GM18507 (cell line): Measurements from ENCODE around the gene CAND1.
"Not testable (repeated sequence)": the region's sequence is repeated elsewhere in the genome, so short reads cannot be mapped to it uniquely, and the experiment has no call there.

ENCODE experiments used
- DNase-seq: peaks from one replicate; pipeline ENCODE4 v3.0.0; 2011; ENCODE audit warnings: low read depth; ENCODE audit not compliant: insufficient read length; ENCODE audit errors: extremely low spot score
- FAIRE-seq: peaks from 2 replicates; lab custom pipeline; 2011; peaks lifted over from hg19 to GRCh38; lab: Jason Lieb, UNC

The CAND1 gene

DNA sequence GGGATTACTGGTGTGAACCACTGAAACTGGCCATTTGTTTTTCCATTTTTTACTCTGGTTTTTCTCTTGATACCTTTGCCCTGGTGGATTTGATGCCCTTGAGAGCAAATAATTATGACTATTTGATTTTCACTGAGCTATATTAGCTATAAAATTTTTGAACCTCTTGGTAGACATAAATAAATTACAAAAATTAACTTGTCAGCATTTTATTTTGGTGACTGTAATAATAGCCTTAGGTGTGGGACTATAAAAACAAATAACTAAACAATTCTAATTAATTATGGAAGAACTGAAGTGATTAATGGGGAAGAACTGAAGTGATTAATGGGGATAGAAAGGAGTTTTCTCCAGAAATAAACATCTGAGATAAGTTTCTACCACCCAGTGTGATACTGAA is 62.7 kb downstream of the CAND1 start:
- DNase-seq = no peak
- FAIRE-seq = no peak

DNA sequence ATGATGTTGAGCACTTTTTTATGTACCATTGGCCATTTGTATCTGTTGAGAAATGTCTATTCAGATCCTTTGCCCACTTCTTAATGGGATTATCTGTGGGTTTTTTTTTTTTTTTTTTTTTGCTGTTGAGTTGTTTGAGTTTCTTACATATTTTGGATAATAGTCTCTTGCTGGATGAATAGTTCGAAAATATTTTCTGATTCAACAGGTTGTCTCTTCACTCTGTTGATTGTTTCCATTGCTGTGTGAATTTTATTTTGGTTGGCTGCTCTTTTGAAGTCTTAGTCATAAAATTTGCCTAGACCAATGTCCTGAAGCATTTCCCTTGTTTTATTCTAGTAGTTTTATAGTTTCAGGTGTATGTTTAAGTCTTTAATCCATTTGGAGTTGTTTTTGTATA is 64.5 kb downstream of the CAND1 start:
- FAIRE-seq (no peak), DNase-seq (no peak)

DNA sequence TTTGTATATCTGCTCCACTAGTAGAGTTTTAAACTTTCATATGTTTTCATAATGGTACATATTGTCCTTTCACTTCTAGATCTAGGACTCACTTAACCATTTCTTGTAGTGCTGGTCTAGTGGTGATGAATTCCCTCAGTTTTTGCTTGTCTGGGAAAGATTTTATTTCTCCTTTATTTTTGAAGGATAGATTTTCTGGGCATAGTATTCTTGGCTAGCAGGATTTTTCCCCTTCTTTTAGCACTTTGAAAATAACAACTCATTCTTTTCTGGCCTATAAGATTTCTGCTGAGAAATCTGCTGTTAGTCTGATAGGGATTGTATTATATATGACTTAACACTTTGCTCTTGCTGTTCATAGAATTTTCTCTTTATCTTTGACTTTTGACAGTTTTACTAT is 69.3 kb downstream of the CAND1 start:
- DNase-seq (no peak), FAIRE-seq (no peak)

DNA sequence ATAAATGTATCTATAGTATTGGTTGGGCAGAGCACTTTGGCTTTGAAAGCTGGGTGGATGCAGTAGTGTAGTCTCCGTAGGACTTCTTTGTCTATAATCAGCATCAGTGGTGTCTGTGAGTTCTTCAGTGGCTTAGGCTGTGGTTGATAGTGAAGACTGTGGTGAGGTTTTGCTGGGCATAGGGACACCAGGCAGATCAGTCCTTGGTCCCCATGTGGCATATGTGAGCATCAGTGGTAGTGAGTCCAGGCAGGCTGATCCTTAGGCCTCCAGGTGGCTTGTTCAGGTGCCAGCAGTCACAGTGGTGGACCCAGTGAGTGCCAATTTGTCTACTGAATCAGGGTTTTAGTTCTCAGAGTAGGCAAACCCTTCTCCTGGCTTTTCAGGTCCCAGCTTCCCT is 70.4 kb downstream of the CAND1 start:
- no peak for FAIRE-seq
- no peak for DNase-seq

DNA sequence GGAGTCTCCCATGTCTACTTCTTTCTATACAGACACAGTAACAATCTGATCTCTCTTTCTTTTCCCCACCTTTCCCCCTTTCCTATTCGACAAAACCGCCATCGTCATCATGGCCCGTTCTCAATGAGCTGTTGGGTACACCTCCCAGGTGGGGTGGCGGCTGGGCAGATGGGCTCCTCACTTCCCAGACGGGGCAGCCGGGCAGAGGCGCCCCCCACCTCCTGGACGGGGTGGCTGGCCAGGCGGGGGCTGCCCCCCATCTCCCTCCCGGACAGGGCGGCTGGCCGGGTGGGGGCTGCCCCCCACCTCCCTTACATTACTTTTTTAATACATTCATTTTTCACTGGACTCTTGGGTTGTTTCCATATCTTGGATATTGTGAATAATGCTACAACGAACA is 71.9 kb downstream of the CAND1 start:
- DNase-seq, FAIRE-seq: not testable (repeated sequence)

DNA sequence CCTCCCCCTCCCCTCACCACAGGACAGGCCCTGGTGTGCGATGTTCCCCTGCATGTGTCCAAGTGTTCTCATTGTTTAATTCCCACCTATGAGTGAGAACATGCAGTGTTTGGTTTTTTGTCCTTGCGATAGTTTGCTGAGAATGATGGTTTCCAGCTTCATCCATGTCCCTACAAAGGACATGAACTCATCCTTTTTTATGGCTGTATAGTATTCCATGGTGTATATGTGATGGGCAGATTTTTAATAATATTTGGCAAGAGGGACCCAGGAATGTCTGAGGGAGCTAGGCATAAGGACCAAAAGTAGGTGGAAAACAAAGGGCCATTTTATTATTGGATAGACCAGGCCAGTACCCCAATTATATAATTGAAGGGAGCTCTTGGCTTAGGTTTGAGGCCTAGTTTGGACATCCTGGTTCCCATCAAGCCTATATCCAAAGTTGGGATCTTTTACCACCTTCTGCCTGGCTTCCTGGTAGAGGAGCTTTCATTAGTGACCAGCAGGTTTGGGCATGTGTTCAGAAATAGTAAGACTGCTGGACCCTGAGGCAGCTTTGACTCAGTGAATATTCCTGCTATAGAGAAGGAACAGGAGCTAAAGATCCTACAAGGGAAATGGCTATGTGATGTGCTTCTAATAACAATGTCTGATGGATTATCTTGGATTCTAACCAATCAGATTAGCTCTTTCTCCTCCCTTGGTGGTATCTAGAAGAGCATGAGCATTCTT is 76.0 kb downstream of the CAND1 start:
- FAIRE-seq = no peak

DNA sequence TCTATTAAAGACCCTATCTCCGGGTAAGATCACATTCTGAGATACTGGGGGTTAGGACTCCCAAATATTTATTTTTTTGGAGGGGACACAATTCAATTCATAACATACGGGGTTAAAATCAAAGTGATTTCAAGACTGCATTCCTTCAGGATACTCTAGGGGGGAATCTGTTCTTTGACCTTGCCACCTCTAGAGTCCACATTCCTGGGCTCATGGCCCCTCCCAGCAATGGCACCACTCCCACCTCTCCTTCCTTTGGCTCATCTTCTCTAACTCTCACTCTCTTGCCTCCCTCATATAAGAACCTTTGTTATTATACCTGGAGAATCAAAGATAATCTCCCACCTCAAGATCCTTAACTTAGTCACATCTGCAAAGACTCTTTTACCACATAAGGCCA is 79.5 kb downstream of the CAND1 start:
- no peak for DNase-seq
- FAIRE-seq = no peak

More for the DNA sequence above, 76.0 kb downstream of the CAND1 start:
- DNase-seq = no peak

DNA sequence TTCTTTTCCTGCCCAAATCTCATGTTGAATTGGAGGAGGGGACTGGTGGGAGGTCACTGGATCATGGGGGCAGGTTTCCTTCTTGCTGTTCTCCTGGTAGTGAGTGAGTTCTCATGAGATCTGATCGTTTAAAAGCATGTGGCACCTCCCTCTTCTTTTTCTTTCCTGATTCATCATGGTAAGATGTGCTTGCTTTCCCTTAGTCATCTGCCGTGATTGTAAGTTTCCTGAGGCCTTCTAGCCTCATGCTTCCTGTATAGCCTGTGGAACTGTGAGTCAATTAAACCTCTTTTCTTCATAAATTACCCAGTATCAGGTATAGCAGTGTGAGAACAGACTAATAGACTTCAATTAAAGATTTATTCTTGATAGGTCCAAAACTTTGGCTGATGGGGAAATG is 83.5 kb downstream of the CAND1 start:
- no peak for FAIRE-seq
- no peak for DNase-seq

DNA sequence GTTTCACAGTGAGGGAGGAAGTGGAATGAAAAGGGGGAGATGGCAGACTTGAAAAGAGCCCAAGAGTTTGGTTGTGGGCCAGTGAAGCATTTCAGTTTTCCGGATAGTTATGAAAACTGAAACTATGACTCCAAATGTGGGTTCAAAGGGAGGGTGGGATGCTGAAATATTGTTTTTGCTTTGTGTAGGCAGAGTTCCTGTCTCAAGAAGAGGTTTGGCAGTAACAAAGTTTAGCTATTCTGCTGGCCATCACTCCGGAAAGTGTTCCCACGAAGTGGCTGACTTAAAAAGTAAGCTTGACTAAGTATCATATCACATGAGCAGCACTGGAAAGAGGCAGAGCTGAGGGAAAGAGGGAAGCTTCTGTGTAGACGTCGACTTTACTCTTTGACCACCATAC is 85.2 kb downstream of the CAND1 start:
- FAIRE-seq = no peak
- DNase-seq = no peak

DNA sequence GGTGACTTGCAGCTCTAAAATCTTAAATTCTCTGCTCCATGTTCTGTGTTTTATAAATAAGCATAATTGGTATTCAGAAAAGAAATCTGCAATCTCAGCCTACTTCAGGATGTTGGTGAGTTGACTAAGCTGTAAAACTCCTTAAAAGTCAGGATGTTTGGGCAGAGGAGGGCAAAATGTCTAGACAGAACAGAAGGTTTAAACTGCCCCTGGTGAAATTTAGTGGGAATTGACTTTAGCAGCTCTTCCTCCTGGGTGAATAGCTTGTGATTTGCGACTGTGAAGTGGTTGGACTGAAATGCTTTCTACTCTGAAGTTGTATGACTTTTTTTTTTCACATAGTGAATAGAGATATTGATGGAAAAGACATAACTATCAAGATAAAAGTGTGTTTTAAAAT is 85.8 kb downstream of the CAND1 start:
- FAIRE-seq (no peak), DNase-seq (no peak)

DNA sequence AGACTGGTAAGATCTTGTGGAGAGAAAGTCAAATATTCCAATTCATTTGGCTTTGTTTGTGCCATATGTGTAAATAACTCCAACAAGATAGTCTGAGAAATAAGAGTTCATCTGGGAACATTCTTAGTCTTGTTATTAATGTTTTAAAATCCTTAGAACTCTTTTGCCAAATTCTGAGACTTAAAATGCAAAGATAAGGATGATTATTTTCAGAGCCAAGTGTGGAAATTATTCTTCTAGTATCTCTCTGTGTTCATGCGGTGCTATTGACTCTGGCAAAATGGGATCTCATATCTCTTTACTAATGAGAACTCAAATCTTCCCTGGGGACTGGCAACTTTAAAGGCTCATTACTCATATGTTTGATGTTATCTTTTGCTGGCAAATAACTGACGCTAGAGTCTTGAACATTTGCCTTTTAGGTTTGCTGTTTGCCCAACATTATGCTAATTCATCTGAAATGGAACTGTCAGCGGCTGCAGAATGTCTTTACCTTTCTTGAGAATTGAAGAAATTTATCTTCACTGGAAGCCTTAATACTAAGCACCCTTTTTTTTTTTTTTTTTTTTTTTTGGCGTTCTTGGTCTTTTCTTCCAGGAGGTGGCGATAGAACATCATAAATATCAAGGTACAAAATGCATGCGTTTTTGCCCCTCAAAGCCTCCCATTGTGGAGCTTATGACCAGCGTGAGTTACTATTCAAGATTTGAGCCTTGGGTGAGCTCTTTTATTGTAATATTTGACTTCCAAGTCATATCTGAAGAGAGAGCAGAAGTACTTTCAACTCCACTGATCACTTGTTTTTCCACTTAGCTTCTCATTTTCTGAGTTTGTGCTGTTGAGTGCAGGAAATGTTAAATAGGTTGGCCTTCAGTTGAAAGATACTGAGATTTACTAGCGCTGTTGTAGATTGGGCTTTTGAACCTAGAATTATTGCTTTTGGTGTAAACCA is 86.5 kb downstream of the CAND1 start:
- FAIRE-seq (peak; percentile 44), DNase-seq (no peak)

DNA sequence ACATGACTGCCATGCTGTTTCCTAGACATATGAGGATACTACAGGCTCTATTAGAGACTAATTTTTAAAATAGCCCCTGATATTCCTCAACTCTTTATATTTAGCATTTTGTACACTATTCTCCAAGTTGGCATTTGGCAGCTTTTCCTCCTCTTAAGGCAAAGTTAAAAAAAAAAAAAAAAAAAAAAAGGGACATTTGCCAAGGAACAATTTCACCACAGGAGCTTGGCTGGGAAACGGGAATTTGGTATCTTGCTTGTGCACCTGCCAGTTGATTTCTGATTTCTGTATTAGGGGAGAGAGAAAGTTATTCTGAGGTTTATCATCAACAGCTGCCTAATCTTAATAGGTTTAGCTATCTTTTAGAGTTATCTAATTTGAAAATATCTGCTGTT is 87.2 kb downstream of the CAND1 start:
- no peak for DNase-seq
- no peak for FAIRE-seq

DNA sequence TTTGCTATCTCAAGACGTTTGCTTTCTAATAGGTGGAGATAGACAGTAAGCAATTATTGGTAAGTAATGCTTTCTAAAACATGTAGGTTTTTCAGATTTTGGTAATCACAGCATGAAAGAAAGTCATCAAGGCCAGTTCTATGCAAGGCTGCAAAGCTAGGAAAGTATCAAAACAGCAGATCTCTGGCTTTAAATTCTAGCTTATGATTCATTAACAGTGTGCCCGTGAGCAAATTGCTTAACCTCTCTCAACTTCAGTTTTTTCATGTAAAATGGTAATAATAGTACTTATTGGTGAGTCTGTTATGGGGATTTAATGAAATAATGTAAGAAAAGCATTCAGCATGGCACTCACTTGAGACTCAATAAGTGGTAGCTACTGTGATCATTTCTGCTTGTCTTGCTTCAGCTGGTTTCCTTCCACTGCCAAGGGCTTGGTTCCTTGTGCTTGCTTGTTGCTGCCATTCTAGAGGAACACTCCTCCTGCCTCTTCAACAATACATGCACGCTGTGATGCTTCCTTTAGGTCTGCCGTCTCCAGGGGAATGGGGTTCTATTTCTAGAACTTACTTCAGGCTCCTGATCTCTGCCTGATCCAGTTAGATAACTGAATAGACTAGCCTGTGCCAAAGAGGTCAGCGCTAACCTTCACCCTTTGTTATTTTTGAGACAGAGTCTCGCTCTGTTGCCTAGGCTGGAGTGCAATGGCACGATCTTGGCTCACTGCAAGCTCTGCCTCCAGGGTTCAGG is 88.4 kb downstream of the CAND1 start:
- DNase-seq (no peak), FAIRE-seq (no peak)

DNA sequence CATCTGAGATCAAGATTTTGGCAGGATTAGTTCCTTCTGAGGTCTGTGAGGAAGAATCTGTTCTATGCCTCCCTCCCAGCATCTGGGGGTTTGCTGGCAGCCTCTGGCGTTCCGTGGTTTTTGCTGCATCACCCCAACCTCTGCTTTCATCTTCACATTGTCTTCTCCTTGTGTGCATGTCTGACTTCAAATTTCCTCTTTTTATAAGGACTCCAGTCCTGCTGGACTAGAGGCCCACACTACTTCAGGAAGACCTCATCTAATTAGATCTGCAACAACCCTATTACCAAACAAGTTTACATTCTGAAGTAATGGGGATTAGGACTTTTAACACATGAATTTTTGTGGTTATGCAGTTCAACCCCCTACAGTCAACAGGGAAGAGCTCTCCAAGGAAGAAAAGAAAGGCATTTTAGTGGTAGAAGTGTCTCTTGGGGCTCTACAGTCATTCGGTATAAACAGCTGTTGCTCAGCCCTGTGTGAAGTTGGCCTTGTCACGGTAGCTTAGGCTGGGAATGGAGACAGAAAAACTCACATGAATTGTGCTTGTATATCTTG is 89.7 kb downstream of the CAND1 start:
- DNase-seq = no peak
- no peak for FAIRE-seq

DNA sequence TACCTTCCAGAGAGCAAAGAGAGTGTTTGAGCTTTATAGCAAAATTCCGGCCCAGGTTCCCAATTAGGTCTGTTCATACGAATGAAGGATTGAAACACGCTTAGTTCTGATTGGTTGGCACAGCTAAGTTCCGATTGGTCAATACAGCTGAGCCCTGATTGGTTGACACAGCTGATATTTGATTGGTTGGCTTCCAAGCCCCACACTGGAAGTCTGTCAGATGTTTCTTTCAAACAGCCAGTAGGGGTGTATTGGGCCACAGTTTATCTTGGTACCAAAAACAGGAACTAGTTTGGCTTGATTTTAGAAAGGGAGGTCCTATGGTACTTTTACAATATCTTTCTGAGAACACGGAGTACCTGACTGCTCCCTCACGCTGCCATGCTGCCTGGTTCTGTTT is 93.4 kb downstream of the CAND1 start:
- no peak for DNase-seq
- no peak for FAIRE-seq

DNA sequence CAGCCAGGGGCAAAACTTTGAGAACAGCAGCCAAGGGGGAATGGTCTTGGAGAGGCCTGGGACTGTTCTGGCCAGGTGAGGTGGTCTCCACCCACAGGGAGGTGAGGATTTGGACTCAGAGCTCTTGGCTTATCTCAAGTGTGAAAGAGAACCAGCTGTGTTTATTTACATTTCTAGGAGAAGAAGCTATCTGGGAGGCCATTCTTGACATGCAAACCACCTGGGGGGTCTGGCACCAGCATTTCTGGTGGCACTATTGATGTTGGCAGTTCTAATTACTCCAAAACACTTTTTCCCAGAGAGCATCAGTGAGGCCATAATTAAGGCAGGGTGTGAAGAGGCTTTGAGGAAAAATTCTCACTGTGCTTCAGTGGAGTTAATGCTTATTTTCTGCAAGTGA is 95.1 kb downstream of the CAND1 start:
- no peak for FAIRE-seq

DNA sequence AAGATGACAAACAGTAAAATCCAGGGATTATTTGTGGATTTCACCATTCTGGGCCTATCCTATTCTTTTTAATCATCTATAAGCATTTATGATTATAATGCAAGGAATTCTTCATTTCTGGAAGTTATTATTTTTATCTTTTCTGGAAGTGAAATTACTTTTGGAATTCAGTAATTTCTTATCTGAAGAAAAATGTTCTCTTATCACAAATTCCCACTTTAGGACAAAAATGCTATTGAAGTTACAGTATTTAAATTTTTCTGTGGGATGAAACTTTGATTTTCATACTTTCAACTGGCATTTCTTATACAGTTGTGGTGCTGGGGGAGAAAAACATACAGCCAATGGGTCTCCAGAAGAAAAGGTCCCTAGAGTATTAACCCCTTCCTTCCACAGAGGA is 96.0 kb downstream of the CAND1 start:
- no peak for DNase-seq

More for the DNA sequence above, 95.1 kb downstream of the CAND1 start:
- DNase-seq = no peak

DNA sequence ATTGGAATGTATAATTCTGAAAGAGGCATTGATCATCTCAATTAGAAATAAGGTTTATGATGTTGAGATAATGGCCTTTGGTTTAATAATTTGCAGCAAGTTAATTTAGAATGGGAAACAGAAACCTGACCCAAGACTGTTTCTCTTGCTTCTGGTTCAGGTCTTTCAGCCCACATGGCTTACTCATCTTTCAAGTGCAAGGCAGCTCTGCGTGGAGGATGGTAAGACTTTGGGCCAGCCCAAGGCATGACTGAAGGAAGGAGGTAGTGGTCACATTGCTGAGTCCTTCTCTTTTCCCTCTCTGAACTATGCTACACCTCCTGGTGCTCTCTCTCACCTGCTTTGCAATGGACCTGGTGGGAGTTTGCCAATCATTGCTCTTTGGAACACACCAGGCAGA is 98.7 kb downstream of the CAND1 start:
- FAIRE-seq = peak; percentile 63
- no peak for DNase-seq

More for the DNA sequence above, 96.0 kb downstream of the CAND1 start:
- FAIRE-seq = no peak
